GM19452 (cell line): ENCODE data around the gene MAB21L3.

Source experiments
- ATAC-seq: cut with Tn5 transposase; IDR thresholded peaks from one replicate; pipeline ENCODE4 v1.9.1; 2021; ENCODE audit not compliant: unreplicated experiment

The MAB21L3 gene

DNA sequence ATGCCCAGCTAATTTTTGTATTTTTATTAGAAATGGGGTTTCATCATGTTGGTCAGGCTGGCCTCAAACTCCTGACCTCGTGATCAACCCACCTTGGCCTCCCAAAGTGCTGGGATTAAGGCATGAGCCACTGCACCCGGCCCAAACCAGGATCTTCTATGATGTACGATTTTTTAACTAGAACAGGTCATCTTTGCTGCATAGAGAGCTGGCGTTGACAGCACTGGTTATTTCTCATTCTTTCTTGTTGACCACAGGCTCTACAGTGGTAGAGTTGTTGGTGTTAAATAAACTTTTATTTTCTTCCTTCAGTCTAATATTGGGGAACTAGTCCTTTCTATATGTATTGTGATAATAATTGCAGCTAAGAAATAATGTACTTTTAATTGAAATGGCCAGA lies 3.8 kb upstream of the MAB21L3 start:
- no peak for ATAC-seq

DNA sequence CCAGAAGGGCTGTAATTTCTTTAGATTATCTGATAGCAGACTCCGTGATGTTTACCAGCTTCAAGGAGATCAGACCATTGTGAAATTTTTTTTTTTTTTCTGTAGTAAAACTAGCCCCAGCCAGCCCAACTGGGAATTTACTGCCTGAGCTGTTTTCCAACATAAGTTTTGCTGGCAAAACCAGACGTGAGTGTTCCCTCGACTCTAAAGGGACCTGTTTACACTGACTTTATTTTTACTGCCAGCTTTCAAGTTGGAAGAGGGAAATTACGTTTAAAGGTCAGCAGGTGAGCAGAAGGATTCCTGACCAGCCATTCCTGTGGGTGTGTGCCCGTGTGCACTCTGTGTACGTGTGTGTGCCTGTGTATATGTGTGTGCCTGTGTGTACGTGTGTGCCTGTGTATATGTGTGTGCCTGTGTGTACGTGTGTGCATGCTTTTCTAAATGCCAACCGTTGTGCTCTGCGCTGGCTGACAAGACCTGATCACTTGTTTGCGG lies 374 bp downstream of the MAB21L3 start:
- ATAC-seq: no peak

DNA sequence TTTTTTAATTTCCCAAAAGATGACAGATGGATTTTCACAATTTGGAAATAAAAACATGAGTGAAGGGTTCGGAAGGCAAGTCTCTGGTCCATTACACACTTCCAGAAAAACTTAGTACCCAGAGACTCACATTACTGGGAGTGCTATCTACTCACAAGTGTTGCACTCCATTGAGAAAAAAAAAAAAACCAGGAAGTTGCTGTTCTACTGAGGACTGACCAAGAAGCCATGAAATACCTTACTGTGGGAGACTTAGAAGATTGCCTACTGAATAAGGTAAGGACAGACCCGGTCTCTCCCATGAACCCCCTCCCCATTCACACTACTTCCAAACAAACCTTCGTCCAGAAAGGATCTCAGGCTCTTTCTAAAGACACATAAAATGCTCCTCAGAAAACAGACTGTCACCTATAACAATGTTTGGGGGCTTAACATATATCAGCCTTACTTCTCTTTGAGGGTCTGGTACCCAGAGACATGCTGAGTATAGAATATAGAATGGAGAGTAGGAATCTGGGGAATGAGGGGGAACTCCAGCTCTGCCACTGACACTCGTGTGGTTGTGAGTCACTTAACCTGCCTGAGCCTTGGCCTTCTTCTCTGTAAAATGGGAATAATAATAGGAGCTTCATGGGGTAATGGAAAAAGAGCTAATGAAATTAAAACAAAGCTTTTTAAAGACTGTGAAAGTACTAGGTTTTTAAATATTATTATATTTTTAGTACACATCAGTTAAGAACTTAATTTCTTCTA lies 1.4 kb downstream of the MAB21L3 start:
- ATAC-seq: no peak

DNA sequence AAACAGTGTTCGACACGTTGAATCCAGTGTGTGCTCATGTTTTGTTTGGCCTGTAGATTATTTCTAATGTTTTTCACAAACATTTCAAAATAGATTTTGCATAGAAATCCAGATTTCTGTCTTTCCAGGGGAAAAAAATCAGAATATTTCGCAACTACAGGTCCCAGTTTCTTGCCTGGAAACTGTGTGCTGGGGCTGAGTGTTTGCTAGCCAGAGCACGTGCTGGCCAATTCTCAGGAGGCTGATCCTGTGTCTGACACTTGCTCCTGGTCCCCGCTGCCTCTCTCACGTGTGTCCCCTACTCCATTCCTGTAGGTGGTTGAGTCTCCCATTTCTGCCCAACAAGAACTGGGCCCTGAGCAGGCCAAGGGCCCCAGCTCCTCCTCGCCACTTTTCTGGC lies 2.4 kb downstream of the MAB21L3 start:
- no peak for ATAC-seq

DNA sequence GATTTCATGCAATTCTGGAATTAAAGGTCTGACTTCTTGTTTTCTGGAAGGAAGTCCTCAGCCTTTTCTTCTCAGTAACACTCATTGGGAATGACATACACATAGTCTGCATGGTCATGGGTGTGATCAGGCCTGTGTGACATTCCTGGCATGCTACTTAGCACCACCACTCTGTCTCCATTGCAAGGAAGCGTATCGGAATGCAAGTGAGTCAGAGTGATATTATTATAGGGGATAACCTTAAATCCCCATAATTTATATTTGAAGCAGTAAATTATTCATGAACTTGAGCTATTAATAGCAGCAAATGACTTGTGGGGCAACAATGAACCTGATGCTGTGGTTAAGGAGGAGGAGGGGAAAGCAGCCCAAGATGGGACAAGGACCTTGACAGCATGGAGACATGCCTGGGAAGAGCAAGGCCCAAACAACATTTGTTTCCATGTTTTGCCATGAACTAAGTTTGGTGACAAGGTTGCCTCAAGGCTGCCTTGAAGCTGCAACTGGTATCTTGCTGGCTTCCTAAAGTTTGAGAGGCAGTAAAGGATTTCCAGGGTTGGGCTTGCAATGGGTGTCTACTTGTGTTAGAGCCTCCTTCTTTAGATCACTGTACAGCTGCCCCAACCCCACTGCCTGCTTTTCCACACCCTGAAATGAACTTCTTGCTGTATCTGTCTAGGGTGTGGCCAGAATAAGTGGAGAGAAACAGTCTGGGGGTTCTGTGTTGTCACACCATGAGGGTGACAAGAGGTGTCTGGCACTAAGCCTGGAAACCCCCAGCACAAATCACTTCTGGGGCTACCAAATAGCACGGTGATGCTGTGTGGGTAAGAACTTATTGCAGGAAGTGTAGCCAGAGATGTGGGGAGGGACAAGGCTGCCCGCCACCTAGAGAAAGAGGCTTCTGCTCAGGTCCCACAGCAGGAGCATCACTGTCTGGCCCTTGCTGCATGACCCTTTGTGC lies 4.6 kb downstream of the MAB21L3 start:
- ATAC-seq: no peak

DNA sequence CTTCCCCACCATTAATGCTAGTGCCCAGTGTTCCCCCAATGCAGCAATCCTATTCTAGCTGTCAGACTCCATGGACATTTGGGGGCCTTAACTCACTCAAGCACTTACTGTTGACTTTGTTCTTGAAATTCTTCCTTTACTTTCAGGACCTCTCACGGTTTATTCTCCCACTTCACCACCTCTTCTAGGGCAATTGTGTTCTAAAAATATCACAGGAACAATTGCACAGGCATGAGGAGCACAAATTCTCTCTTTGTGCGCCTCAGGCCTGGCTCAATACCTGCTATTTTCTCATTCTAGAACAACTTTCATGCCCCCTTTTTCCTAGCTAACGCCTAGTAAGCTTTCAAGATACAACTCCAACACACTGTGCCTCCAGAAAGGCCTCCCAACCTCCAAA lies 7.3 kb downstream of the MAB21L3 start:
- no peak for ATAC-seq

DNA sequence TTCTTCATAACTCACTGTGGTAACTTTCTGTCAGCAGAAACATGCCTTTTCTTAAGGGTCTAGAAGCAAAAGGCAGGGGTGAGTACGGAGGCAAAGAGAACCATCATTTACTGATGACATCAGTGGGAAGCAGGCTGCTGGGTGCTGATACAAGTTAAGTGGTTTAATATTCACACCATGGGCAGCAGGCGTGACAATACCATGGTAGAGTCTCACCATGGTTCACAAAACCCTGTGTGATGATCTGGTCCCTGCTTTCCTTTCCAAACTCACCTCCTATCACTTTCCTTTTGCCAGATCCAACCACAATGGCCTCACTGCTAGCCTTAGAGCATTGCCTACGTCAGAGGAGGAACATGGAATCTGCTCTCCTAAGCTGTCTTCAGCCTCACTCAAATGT lies 8.7 kb downstream of the MAB21L3 start:
- no peak for ATAC-seq

DNA sequence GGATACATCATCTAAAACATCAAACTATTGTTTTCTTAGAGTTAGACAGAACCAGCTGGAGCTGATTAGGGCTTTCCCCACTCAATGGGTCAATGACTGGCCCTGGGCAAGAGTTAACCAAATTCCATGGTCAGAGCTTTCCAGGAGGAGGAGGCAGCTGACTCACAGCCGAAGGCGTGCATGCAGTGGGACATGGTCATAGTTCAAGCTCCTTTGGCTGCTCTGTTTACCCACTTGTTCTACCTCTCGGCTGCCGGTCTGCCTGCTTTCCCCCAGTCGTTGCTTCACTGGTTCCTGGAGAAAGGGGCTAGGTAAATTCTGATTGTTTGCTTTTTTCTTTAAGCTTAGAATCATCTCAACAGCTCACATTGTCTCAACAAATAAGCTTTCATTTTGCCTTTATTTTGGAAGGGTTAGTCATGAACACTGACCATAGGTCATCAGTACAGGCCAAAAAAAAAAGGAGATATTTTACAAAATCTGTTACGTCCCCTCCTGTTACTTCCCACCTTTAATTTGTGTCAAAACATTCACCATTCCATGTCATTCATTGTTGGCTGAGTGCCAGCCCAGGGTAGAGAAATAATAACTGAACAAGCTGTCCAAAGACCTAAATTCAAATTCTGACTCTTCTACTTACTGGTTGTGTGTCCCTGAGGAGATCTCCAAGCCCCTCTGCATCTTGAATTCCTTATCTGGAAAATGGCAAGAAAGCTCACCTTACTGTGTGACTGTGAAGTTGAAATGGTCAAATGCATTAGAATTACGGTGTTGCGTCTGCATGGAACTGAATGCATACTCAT lies 12.0 kb downstream of the MAB21L3 start:
- ATAC-seq: no peak

DNA sequence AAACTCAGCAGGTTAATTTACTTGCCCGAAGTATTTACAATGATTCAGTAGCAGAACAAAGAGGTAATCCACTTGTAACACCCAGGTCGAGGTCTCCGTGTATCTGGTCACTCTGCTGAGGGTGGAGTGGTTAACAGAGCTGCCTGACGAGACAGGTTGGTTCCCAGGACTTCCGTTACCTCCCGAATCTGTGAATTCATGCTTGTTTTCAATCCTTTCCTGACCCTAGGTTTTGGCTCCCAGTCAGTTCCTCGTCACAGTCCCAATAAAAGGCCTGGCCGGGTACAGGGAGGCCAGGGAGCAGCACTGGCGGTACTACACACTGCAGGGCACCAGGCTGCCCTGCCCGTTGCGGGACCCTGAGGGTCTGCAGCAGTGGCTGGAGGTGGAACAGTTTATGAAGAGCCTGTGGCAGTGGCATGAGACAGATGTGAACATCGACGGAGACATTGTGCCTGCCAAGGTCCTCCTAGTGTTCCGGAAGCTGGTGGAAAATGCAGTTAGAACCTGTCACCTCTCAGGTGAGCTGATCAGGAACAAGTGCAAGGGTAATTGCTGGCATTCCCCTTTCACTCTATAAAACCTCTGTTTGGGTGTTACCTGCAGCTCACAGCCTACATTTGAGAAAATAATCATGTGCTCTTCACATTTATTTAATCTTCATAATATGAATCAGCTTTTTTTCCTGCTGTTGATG lies 12.8 kb downstream of the MAB21L3 start:
- no peak for ATAC-seq

DNA sequence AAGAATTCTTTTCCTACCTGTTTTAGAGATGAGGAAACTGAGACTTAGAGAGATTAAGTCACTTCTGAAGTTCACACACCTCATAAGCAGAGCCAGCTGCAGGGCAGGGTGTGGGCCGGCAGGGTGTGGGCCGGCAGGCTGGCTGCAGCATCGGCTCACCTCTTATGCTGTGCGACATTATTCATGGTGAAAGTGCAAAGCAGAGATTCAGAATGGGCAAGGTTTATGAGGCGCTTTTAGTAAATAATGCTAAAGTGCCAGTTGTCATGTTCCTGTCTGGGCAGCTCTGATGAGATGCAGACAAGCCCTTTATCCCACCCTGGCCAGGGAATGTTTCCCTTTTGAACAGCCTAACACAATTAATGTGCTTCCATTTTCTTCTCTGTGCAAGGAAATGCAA lies 14.6 kb downstream of the MAB21L3 start:
- ATAC-seq: no peak

DNA sequence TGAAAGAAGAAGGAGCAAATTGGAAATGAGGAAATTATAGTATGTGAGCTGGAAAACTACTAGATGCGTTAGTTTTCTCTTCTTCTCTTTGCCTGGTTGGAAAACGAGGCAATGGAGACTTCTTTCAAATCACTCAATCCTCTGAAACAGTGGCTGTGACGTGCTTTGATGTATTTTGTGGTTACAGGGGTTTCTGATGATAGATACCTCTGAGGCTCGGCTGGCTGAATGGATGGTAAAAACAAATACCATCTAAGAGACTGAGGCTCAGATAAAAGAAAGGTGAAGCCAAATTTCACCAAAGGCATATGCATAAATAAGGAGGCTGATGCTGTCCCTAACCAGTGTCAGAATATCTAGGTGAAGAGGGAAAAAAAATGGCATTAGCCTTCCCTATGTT lies 15.1 kb downstream of the MAB21L3 start:
- ATAC-seq: no peak

DNA sequence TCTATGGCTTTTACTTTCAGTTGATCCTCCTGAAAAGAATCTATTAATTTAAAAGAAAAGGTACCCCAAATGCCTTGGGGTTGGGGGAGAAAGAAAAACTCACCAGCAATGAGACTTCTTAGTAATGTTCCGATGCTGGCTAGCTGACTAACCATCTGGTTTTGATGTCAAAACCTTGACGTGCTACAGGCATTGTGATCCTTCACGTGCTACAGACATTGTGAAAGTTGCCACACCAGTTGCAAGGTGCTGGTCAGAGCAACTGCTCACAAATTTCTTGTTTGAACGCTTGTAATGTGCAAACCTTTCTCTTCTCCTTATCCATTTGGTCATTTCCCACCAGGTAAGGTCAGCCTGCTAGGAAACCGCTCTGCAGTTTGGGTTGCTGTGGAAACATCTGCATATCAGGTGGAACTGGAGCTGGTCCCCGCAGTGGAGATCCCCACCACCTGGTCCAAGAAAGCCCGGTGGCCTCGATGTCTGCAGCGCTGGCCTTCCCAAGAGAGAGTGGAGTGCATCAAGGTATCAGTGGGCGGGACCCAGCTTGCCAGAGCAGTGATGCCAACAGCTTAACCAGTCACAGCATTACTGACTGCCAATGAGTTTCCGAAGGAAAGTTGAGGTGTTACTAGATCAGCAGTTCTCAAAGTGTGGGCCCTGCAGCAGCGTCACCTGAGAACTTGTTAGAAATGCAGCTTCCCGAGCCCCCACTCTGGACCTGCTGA lies 16.1 kb downstream of the MAB21L3 start:
- no peak for ATAC-seq

DNA sequence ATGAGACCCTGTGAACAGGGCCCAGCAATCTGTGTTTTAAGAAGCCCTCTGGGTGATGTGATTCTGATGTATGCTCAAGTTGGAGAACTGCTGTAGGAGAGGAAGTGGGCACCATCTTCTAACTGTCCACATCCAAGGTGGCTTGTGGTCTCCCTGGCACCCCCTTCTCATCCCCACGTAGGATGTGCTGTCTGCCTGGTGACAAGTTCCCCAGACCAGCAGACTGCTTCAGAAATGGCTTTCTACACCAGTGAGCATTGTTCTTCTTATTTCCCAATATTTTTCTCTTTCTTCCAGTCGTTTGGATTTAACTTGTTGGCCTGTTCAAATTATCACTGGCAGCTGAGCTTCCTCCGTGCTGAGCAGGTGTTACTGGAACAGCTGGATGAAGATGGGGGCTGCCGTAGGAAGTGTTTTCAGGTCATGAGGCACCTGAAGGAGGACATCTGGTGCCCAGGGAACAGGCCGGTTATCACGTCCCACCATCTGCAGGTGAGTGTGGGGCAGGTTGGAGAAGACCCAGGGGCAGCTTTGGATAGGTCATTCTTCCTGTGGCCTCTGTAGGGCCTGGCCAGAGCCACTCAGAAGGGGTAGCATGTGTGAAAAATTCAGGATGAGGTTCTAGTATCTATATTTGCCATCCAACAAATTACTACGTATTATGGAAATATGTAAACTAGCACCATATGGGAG lies 16.8 kb downstream of the MAB21L3 start:
- no peak for ATAC-seq

DNA sequence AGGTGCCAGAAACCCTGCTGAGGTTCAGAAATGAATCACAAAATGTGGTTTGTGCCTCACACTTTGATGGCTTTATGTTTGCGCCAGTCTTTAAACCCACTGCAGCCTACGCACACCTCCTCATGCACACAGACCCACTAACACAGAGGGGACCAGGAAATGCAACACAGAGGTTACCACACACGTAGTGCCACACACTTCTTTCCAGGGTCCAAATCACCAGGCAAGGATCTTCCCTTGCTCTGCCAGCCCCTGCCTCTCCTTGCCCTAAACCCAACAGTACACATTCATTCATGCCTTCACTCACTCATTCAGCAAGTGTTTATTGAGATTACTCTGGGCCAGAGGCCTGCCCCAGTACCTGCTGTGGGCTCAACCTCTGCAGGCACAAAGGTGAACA lies 17.5 kb downstream of the MAB21L3 start:
- ATAC-seq: no peak

DNA sequence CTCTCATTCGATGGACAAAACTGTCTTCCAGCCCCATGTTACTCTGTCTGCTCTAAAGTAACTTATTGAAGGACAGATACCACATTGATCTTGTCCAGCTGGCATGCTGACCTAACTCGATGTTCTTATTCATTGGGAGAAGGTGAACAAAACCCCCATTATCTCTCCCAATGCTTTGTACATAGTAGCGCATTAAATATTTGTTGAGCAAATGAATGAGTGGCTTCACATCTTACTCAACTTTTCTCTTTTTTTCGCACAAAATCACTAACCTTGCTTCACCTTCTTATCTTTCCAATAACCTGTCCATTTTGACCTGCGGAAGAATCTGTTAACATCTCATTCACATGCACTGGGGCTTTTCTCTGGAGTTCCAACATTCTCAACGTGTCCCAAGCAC lies 18.3 kb downstream of the MAB21L3 start:
- ATAC-seq: no peak

DNA sequence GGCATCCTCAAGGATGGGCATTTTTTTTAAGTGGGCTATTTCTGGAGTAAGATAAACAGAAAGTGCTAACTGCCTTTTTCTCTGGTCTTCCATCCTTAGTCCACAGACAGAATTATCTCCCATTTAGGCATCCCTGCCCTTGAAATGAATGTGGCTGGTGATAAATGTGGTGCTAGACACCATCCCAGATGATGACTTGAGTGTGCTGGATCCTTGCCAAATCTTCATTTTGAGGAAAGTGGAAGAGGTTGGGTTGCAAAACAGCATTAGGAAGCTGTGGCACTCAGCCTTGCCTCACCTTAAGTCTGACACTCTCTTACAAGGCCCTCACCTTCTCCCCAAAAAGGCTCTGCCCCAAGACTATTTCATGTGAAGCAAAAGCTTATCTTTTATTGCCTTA lies 19.2 kb downstream of the MAB21L3 start:
- no peak for ATAC-seq

DNA sequence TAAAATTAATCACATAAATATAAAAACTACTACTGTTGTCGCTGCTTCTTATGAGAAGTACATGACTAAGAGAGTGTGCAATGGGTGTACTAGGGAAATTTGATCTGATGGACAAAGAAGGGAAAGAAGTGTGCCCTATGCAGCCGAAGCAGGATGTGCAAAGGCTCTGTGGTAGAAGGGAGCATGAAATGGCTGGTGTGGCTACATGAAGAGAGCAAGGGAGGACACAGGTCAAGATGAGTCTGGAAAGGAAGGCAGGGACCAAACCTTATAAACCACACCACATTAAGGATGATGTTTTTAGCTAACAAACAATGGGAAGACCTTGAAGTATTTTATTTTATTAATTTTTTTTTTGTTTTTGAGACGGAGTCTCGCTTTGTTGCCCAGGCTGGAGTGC lies 20.0 kb downstream of the MAB21L3 start:
- ATAC-seq: no peak

DNA sequence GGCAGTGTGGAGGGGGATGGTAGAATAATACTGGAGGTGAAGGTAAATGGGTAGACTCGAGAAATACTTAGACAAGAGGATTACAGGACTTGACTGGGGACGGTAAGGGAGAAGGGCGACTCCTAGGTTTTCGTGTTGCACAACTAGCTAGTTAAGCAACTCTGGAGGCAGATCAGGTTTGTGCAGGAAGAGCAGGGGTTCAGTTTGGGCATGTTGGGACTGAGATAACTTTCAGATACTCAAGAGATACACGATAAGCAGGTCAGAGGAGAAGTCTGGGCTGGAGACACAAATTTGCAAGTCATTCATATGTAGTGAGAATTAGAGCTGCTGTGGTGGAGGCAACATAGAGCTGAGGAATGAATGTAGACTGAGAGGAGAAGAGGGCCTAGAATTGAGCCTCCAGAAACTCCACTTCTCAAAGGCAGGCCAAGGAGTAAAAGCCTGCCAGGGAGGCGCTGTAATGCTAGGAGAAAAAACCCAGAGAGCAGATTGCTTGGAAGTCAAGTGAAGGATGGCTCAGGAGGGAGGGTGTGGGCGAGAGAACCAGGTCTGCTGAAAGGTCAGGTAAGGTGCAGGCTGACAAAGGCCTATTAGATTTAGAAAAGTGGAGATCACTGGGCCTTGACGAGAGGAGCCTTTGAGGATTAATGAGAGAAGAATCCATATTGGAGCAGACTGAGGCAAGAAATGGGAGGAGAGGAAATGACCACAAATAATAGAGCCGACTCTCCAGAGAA lies 20.8 kb downstream of the MAB21L3 start:
- no peak for ATAC-seq
